GM23338 (cell line): ENCODE measurements around the gene CLCN1. TPM values are rescaled to one million over a fixed set of nuclear protein-coding genes. Genes with fewer than 3 reads are reported as not detected.

ENCODE experiments used
- ATAC-seq: fragments of 200-7000 bp; cut with Tn5 transposase; 3 replicates; pipeline ENCODE4 v1.9.1; 2020
- DNase-seq: peaks from one replicate; pipeline ENCODE4 v3.0.0-alpha.2; 2015; ENCODE audit warnings: low spot score
- H2AFZ ChIP-seq: fragments of 200-600 bp; sonication (generic); 2 replicates; pipeline ENCODE4 v1.8.0; 2016; ENCODE audit warnings: antibody characterized with exemption, mild to moderate bottlenecking, moderate library complexity
- H3F3A ChIP-seq: fragments of 200-600 bp; sonication (generic); replicated peaks from 2 replicates; pipeline ENCODE4 v1.8.0; 2017; ENCODE audit warnings: antibody characterized with exemption, mixed run types, low read depth
- H3K27ac ChIP-seq: fragments of 200-600 bp; sonication (generic); 2 replicates; pipeline ENCODE4 v1.6.1; 2016; ENCODE audit warnings: low read depth
- H3K27me3 ChIP-seq: fragments of 200-600 bp; sonication (generic); 2 replicates; pipeline ENCODE4 v1.8.0; 2016; ENCODE audit warnings: mild to moderate bottlenecking, mixed run types, moderate library complexity; ENCODE audit not compliant: insufficient read depth
- H3K36me3 ChIP-seq: fragments of 200-600 bp; sonication (generic); 2 replicates; pipeline ENCODE4 v1.8.0; 2016; ENCODE audit warnings: mild to moderate bottlenecking; ENCODE audit not compliant: insufficient read depth
- H3K4me1 ChIP-seq: fragments of 200-600 bp; sonication (generic); 2 replicates; pipeline ENCODE4 v1.8.0; 2016; ENCODE audit warnings: mild to moderate bottlenecking, moderate library complexity; ENCODE audit not compliant: insufficient read depth
- H3K4me2 ChIP-seq: fragments of 200-600 bp; sonication (generic); 2 replicates; pipeline ENCODE4 v1.7.1; 2017; ENCODE audit warnings: mixed run types
- H3K4me3 ChIP-seq: fragments of 200-600 bp; sonication (generic); 2 replicates; pipeline ENCODE4 v1.6.1; 2016; ENCODE audit warnings: mixed run types
- H3K79me2 ChIP-seq: fragments of 200-600 bp; sonication (generic); replicated peaks from 2 replicates; pipeline ENCODE4 v1.8.0; 2017; ENCODE audit warnings: mild to moderate bottlenecking; ENCODE audit not compliant: insufficient read depth
- H3K9me2 ChIP-seq: fragments of 200-600 bp; sonication (generic); 2 replicates; pipeline ENCODE4 v1.8.0; 2017; ENCODE audit not compliant: insufficient read depth
- H4K20me1 ChIP-seq: fragments of 200-600 bp; sonication (generic); replicated peaks from 2 replicates; pipeline ENCODE4 v1.8.0; 2017; ENCODE audit warnings: mild to moderate bottlenecking; ENCODE audit not compliant: insufficient read depth
- H3K27ac Mint-ChIP-seq: 2 replicates; pipeline ENCODE4 v1.8.0; 2020; ENCODE audit warnings: inconsistent platforms, mild to moderate bottlenecking, moderate library complexity, mixed read lengths
- H3K27me3 Mint-ChIP-seq: 3 replicates; pipeline ENCODE4 v1.8.0; 2022; ENCODE audit warnings: low read depth, mild to moderate bottlenecking, moderate library complexity, mixed read lengths, inconsistent platforms; ENCODE audit not compliant: insufficient read depth, poor library complexity
- H3K36me3 Mint-ChIP-seq: 3 replicates; pipeline ENCODE4 v1.8.0; 2021; ENCODE audit warnings: low read depth, mild to moderate bottlenecking, inconsistent platforms, moderate library complexity, mixed read lengths
- H3K4me1 Mint-ChIP-seq: 3 replicates; pipeline ENCODE4 v1.8.0; 2020; ENCODE audit warnings: mild to moderate bottlenecking, inconsistent platforms, mixed read lengths
- H3K4me3 Mint-ChIP-seq: 3 replicates; pipeline ENCODE4 v1.8.0; 2021; ENCODE audit warnings: moderate library complexity, mild to moderate bottlenecking, inconsistent platforms, mixed read lengths
- H3K9me3 Mint-ChIP-seq: 3 replicates; pipeline ENCODE4 v1.8.0; 2020; ENCODE audit warnings: moderate library complexity, mild to moderate bottlenecking, inconsistent platforms, mixed read lengths
- CREB1 ChIP-seq: fragments of 250-450 bp; sonication (Bioruptor Pico); IDR thresholded peaks from 2 replicates; pipeline ENCODE4 v1.5.0; 2020; ENCODE audit warnings: low read depth, mild to moderate bottlenecking, moderate library complexity
- ETS1 ChIP-seq: IDR thresholded peaks from 2 replicates; pipeline ENCODE4 v1.6.1; 2016; ENCODE audit warnings: antibody characterized with exemption
- EZH2 ChIP-seq: fragments of 200-600 bp; sonication (generic); IDR thresholded peaks from one replicate; pipeline ENCODE4 v1.8.0; 2017; ENCODE audit warnings: antibody characterized with exemption, mild to moderate bottlenecking, low read depth; ENCODE audit not compliant: unreplicated experiment
- EZH2phosphoT487 ChIP-seq: fragments of 200-600 bp; sonication (generic); IDR thresholded peaks from one replicate; pipeline ENCODE4 v1.8.1; 2018; ENCODE audit warnings: antibody characterized with exemption; ENCODE audit not compliant: unreplicated experiment
- JUNB ChIP-seq: IDR thresholded peaks from one replicate; pipeline ENCODE4 v1.6.1; 2016; ENCODE audit warnings: antibody characterized with exemption; ENCODE audit not compliant: unreplicated experiment
- NANOG ChIP-seq: IDR thresholded peaks from 2 replicates; pipeline ENCODE4 v1.6.1; 2016; ENCODE audit warnings: antibody characterized with exemption, borderline replicate concordance
- POLR2AphosphoS5 ChIP-seq: IDR thresholded peaks from 2 replicates; pipeline ENCODE4 v1.6.1; 2016; ENCODE audit warnings: antibody characterized with exemption, low read depth
- REST ChIP-seq: IDR thresholded peaks from one replicate; pipeline ENCODE4 v1.6.1; 2018; ENCODE audit warnings: antibody characterized with exemption; ENCODE audit not compliant: unreplicated experiment
- STAT1 ChIP-seq: IDR thresholded peaks from one replicate; pipeline ENCODE4 v1.6.1; 2016; ENCODE audit warnings: antibody characterized with exemption; ENCODE audit not compliant: unreplicated experiment
- ZNF114 ChIP-seq: fragments of 250-450 bp; sonication (Bioruptor Pico); IDR thresholded peaks from 2 replicates; pipeline ENCODE4 v1.5.0; 2020; ENCODE audit warnings: mild to moderate bottlenecking, moderate library complexity
- ZNF331 ChIP-seq: fragments of 250-450 bp; sonication (Bioruptor Pico); IDR thresholded peaks from 2 replicates; pipeline ENCODE4 v1.5.0; 2020; ENCODE audit warnings: low read depth, mild to moderate bottlenecking, moderate library complexity
- ZNF462 ChIP-seq: fragments of 250-450 bp; sonication (Bioruptor Pico); IDR thresholded peaks from 2 replicates; pipeline ENCODE4 v1.5.0; 2020; ENCODE audit warnings: mild to moderate bottlenecking, moderate library complexity
- polyA plus RNA-seq: library from polyadenylated mRNA; unstranded; fragments of >200 nt; fragmentation: Nextera tagmentation; extraction: Ambion mirVana; gene quantifications from 2 replicates; pipeline ENCODE4 v1.2.1, GENCODE V29; 2016
- total RNA-seq: library from RNA; depleted of rRNA; stranded (reverse); fragments of >200 nt; shearing (Covaris generic); gene quantifications from 2 replicates; pipeline ENCODE4 v1.2.3, GENCODE V29; 2014

Gene CLCN1
- total and polyA plus RNA-seq, 2 experiments from 2014 or later = 0.38 to 0.48 TPM

GRCh38 chr7:143314127-143314526, 1.8 kb upstream of the CLCN1 start:
- TF ChIP-seq REST (no peak), JUNB (no peak), CREB1 (CRISPR knock-in tag) (no peak), ZNF462 (no peak), ZNF331 (CRISPR knock-in tag) (no peak), EZH2phosphoT487 (no peak), ZNF114 (CRISPR knock-in tag) (no peak), ETS1 (no peak), NANOG (no peak), POLR2AphosphoS5 (no peak), STAT1 (no peak), EZH2 (no peak)
- no peaks in the 10 kb centered on the region for H4K20me1 ChIP-seq
- H3K9me3 Mint-ChIP-seq = no peaks in the 10 kb centered on the region; the same call in 2 of the 3 replicates
- no peaks in the 10 kb centered on the region for H3K4me1 ChIP-seq
- no peak overlapping the region for H3K4me3 ChIP-seq
- peaks cover 4% of the 10 kb centered on the region; the same call in 2 of the 3 replicates for H3K4me1 Mint-ChIP-seq
- no peaks in the 10 kb centered on the region for H3K9me2 ChIP-seq
- H2AFZ ChIP-seq = no peak overlapping the region
- H3K36me3 ChIP-seq = no peaks in the 10 kb centered on the region
- peaks cover 11% of the 10 kb centered on the region for H3K27me3 Mint-ChIP-seq
- H3K36me3 Mint-ChIP-seq = peaks cover 4% of the 10 kb centered on the region; the same call in 2 of the 3 replicates
- DNase-seq = no peak
- H3K27me3 ChIP-seq = no peaks in the 10 kb centered on the region
- no peak overlapping the region for H3K4me3 Mint-ChIP-seq
- no peak overlapping the region for H3K27ac ChIP-seq
- no peak overlapping the region for H3K4me2 ChIP-seq
- H3F3A ChIP-seq = no peaks in the 10 kb centered on the region
- ATAC-seq = no peak
- no peak overlapping the region for H3K27ac Mint-ChIP-seq
- H3K79me2 ChIP-seq = no peaks in the 10 kb centered on the region
